Fibroblast of skin of left quadriceps (primary cell): ENCODE results near the gene PRDX3.

Source experiments
- DNase-seq, 2 experiments: peaks; one replicate each; pipeline ENCODE4 v3.0.0-alpha.2; 2013; ENCODE audit warnings: low read depth in 2 of 2

PRDX3 gene

DNA sequence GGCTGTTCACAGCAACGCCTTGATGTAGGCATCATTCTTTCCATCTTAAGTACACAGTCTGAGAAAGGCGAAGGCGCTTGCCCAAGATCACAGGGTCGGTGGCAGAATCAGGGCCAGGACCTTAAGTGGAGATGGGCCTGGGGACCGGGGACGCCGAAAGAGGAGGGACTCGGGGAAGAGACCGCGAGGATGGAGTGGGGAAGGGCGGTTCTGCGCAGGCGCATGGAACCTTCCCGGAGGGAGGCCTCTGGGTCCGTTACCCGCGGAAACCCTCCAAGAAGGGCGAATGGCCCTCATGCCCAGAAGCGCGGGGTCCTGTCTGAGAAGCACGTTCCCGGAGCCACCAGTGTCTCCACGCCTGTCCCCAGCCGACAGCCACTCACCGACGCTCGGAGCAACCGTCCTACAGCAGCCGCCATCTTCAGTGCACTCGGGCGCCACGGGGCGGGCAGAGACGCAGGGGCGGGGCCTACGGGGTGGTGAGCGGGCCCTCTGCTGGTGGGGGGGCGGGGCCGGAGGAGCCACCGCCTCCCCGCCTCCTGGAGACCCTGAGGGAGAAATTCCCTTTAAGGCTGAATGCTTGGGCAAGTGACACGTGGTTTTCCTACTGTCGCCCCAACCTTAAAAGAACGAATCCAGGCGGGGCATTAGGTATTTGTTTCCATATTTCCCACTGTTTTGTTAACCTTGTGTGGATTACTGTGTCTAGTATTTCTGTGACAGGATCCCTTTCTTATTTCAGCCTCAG, at the start of gene PRDX3:
Gene PRDX3 (minus strand): TSS at position 441 of the 748 bp plus-strand sequence. CDS start 22 bp downstream, at position 419.
- DNase-seq, result peak; percentile 75

DNA sequence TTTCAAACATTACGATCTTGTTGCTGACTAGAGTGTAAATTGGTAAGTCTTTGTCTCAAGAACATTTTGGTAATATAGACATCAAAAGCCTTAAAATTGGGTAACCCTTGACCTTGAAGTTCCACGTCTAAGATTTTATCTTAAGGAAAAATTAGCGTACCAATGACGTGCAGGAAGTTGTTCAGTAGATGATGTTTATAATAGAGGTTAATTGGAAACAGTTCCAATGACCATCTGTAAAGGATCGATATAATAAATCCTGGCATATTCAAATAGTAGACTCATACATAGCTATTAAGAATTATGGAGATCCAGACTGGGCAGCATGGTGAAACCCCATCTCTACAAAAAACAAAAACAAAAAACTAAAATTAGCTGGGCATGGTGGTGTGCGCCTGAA, 49.2 kb upstream of the PRDX3 start:
- DNase-seq, result no peak

DNA sequence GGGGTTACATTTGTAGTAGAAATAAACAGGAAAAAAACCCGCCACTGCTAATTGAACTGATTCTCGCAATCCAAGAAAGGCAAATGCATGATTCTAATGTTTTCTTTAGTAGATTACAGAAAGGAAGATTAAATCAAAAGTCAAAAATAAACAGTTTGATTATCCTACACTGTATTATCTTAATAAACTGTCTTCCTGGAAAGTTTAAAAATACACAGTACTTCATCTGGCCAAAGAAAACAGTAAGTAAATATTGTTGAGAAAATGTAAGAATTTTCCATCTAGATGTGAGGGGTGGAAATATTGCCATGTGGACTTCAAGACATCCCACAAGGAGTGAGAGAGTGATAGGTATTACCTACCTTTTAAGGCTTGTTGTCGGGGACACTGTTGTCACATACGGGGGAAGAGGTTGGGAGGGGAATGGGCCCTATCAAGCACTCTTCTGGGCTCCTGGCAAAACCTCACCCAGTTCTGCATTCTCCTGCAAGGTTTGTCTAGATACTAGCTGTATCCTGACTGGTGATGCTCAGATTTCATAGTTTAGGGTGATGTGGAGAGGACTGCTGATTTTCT, 46.6 kb upstream of the PRDX3 start:
- no peak for DNase-seq

DNA sequence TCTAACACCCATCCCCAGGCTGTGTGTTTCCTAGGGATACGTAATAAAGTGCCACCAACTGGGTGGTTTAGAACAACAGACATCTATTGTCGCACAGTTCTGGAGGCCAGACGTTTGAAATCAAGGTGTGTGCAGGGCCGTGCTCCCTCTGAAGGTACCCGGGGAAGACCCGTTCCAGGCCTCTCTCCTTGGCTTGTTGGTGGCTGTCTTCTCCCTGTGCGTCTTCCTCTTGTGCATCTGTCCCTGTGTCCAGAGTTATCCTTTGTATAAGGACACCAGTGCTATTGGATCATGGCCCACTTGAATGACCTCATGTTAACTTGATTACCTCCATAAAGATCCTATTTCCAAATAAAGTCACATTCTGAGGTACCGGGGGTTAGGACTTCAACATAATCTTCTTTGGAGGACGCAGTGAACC, 44.4 kb upstream of the PRDX3 start:
- no peak for DNase-seq

DNA sequence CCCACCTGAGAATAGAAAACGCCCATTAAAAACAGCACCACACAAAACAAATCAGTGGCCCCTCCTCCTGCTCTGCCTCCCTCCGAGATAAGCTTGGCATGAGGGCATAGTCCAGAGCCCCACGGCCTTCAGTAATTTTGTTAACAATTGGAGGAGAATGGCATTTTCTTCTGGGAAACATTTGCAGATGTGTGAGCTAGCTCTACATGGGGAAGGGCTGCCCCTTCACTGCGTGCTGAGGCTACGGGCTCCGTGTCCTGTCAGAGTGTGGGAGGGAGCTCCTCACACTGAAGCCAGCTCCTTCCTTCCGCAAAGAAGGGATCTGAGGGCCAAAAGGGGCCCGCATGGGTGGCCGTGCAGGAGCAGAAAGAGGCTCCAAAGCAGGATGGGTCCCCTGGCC, 43.9 kb upstream of the PRDX3 start:
- DNase-seq, result no peak

DNA sequence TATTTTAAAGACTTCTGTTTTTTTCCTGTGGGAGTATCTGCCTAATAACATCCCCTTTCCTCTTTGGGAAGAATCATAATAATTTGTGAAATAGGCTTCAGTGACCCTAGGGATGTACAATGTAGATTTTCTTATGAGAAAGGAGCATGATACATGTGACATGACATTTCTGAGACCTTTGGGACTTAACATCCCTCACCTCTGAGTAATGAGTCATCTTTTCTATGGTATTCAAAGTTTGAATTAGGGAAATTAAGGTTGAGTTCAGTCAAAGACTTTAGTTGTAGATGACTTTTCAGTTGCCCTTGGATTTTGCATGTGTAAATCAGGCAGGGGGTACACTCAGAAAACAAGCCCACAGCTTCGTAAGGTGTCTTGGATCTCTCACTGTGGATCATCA, 43.1 kb upstream of the PRDX3 start:
- DNase-seq, result no peak

DNA sequence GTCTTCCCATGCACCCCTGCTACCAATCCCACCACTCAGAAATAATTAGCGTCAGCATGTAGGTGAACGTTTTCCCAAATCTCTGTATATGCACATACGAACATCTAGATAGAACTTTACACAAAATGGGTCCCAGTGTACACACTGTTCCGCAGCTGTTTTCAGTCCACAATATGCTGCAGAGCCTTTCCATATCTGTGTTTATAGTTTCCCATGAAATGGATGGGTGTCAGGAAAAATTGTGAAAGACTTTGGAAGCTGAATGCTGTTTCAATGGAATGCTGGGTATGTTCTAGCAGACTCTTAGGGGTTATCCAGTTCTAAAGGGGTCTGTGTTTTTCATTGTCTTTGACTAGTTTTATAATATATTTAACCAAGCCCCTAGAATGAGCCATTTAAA, 42.6 kb upstream of the PRDX3 start:
- DNase-seq, result peak in 1 of 2 experiments; percentile 60

DNA sequence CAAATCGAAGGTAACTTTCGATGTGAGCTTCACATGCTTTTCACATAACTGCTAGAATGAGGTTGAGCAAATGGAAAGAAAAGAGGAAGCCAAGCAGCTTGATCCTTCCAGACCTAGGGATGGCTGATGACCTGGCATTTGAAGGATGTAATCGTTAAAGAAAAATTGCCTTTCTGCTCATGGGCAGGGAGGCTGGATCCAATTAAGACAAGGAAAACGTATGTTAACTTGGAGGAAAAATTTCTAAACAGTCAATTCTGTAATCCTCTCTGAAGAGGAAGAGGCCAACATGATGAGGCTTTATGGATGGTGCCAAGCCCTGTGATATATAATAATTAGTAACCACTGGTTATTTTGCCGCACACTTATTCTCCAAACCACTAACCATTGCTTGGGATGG, 41.3 kb upstream of the PRDX3 start:
- DNase-seq, result peak; percentile 77 to 79

DNA sequence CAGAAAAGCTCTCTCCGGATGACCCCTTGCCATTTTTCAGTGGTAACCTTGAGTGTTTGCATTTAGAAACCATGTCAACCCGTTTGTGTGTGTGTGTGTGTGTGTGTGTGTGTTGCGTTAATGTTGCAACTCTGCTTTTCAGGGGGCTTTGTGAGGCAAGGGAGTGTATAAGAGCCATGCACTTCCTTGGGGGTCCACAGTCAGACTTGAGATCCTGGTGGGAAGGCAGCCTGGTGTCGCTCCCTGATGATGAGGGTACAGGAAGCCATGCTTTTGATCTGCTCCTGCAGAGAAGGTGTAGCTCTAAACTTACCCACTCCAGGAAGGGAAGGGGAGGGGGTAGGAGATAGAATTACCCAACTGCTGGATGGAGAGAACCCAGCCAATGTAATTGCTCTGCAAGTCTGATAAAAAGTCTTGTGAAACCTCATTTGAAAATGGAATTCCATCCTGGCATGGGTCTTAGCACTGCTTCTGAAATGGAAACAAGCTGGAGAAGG, 39.4 kb upstream of the PRDX3 start:
- no peak for DNase-seq

DNA sequence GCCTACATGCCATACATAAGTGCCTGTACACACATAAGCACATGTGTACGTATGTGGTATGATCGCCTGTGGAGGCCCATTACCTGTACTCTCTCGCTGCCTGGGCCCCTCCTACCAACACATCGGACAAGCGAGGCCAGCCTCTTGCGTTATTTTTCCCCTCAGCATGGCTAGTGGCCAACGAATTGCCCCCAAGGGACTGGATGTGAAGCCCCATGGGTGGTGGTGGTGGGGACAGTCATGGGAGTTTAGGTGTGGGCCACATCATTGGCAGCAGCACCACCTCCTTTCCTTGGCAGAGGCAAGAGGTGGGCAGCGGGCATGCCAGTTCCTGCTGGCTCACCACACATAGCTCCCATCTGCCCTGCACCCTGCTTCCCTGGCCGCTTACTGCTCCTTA, 38.8 kb upstream of the PRDX3 start:
- DNase-seq, result no peak

DNA sequence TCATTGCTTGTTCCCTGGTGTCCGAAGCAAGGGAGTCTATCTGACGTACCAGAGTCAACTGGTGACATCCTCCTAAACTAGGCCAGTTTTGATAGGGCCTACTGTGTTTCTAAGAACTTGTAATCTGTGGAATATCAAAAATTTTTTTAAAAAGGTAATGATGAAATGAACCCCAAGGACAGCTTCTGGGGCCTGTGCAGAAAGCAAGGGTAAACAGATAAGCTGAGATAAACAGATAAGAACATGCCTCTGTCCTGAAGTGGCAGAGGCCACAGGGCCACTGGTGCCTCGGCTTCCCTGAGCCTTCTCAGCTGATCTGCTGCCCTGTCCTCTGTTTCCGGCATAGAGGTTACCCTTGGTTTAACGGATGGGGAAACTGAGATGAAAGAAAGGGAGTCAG, 37.5 kb upstream of the PRDX3 start:
- DNase-seq, result no peak

DNA sequence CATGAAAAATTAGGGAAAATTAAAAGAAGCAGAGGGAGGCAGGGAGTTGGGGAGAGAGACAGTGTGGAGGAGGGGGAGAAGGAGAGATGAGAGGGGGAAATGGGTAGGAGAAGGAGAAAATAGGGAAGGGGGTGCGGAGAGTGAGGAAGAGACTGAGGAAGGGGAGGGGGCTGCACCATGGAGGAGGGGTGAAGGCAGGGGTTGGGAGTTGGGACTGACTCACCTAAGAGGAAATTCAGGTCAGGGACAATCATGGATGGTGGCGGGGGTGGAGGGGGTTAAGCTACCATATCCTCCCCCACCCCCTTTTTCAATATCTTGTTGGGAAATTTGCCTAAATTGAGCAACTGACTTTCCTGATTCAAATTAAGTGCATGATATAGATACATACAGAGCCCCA, 36.8 kb upstream of the PRDX3 start:
- no peak for DNase-seq

DNA sequence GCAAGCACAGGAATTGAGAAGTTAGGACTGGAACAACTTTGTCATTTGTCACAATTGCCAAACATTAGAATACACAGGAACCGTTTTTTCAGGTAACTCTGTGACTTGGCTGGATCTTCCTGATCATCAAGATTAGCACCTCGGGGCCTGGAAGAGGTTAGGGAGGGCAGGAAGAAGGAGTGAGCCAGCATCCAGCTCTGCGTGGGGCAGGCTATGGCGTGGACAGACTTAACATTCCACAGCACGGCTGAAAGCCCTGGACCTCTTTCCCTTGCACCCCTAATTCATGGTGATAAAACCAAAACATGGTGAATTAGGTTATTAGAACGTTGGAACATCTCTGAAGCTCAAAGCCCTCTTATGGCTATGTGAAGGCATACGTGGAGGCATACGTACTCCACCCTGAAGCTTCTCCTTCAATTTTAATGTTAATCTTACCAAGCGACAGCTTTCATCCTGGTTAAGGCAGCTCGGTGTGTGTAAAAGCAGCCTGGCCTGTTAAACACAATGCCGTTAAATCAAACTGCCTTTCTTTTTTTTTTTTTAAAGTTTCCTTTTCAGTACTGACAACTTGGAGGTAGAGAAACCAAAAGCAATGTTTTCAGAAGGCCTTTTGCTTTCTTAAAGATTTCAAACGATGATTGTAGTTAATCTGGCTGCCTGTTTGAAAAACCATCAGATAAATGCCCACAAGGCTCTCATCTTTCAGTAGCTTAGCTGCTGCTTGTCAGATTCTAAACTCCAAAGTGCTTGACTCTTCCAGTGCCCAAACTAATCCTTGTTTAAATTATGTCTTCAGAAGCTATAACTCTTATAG, 33.2 kb upstream of the PRDX3 start:
- no peak for DNase-seq

DNA sequence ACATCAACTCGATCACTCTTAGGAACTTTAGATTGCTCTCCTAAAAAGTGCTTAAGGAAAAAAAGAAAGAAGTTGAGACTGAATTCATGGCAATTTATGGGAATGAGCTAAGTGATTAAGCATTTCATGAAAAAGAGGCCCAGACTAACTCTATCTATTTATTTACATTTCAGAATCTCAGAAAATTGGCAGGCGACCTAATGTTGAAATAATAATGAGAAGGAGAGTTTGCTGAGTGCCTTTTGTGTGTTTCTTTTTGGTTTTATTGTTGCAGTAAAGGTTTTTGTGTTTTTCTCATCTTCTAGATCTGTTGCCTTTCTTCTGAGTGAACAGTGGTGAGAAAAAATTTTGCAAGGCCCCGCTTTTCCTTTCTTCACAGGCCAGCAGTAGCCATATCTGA, 32.6 kb upstream of the PRDX3 start:
- peak in 1 of 2 experiments; percentile 76 for DNase-seq

DNA sequence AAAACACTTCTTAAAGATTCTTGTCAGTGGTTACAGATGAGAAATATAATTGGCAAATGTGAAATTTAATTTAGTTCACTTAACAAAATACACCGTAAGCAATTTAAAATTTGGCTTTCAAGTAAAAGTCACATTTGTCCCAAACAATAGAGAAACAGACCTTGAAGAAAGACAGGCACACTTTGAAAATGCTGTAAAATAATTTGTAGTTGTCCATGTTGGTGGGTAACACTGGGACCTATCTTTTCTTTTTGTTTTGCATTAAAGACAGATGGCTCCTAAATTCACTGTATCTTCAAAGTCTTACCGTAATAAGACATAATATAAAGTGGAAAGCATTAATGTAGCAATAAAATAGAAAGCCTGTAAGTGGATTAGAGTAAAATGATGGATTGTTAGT, 32.0 kb upstream of the PRDX3 start:
- DNase-seq, result no peak

DNA sequence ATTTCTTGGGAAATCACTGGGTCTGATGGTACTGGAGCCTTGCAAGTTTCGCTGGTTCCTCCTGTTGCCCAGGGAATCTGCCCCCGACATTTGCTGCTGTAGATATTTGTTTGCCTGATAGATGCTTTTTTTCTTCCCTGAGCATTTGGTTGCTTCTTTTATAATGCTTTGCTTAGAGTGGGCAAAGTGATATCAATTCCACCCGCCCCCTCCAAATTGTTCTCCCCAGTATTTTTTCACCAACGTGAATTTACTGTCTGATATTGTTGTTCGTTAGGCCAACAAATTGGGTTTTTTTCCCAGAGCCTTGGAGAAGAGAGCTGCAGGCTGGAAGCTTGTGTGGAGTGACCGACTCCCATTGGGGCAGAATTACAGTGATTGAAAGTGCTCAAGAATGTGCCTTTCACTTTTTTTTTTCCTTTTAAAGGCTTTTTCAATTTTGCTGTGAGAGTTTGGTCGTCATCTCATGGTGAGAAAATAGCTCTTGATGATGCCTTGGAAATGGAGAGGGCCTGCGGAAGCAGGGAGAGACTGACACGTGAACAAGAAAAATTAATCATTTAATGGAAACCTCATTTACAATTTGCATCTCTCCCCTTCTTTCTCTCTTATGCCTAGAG, 31.2 kb upstream of the PRDX3 start:
- no peak for DNase-seq

DNA sequence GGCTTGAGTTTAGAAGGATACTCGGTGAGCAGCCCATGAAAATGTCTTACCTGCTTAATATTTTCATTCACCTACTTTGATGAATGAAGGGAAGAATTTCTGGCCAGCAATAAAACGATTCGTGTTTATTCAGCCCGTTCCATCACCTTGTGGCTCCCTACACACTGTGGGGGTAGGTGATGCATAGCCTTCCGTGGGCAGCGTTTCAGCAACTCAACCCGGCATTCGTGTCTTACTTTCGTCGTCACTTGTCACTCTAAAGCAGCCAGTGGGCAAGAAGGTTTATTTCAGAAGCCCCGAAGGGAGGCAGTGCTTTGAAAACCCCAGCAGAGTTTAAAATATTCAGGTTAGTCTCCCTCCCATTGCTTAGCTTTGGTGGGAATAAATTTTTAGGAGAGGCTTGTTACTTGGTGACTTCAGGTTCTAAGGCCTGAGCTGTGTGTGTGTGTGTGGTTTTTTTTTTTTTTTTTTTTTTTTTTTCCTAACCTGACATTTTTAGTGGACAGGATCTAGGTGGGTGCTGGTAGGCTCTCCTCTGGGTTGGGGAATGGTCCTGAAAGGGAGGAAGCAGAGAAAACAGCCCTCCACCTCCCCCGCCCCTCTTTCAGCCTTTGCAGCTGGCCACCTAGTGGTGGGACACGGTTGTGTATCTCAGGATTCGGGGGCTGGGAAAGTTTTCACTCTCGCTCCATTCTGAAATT, 30.6 kb upstream of the PRDX3 start:
- DNase-seq, result peak in 1 of 2 experiments; percentile 32

DNA sequence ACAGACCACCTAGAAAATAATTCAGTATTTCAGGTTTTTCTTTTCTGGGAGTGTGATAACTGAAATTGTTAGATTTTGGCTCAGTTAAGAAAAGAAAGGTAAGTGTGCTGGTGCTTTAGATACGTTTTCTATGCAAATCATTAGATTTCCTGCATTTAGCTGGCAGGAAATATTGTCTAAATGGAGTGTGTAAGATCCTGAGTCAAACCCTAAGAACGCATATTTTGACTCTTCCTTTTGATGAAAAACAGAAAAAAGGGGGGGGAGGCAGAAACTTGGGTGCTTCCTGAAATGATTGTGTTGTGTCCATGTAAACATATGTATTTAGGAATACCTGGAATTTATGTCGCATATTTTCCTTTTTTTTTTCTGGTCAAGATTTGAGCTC, 29.9 kb upstream of the PRDX3 start:
- no peak for DNase-seq

DNA sequence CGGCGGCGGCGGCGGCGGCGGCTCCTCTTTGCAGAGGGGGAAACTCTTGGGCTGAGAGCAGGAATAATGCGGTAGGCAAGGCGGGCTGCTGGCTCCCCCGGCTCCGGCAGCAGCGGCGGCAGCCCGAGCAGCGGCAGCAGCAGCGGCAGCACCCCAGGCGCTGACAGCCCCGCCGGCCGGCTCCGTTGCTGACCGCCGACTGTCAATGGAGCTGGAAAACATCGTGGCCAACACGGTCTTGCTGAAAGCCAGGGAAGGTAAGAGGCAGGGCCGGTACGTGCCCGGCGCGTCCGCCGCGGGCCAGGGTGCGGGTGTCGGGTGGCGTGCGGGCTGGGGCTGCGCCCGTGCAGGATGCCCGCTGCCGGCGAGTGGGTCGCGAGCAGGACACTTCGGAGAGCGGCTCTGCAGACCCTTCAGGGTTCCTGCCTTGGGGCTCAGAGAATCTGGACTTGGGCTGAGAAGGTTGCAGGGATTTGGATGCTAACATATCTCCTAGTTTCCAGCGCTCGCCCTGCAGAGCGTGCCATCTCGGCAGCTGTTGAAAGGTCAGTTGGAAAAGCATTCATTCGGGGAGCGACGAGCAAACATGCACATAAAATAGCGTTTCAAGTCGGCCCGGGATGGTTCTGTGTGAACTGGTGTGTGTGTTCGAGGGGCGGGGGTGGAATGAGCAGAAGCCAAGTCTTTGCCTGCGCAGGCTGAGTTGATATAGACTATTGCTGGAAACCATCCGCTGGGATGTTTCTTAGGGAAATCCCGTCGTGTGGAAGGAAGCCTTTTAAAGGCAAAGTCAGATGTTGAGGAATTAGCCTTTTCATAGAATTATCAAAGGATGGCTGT, 29.3 kb upstream of the PRDX3 start:
- DNase-seq, result no peak

DNA sequence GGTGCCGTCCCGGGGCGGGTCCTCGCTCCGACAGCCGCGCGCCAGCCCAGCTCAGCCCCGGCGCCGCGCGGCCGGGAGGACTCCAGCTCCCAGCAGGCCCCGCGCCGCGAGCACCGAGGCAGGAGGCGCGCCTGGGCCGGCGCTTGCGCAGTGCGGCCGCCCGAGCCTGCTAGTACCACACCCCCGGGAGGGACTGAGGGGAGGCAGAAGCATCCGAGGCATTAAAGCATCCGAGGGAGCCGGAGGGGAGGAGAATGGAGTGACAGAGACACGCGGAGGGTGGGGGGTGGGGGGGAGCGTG, 28.7 kb upstream of the PRDX3 start, which contains the start of gene GRK5:
Gene GRK5 (plus strand): TSS at position 206 of the 301 bp plus-strand sequence. CDS start 347 bp downstream, outside the sequence.
- DNase-seq, result peak; percentile 94 to 95
